HTR-8/SVneo (cell line): Measurements from ENCODE around the gene SELENOI.
A peak's percentile ranks its signal among the peaks of the same experiment; 100 is the strongest.
"Not testable (repeated sequence)": the region's sequence is repeated elsewhere in the genome, so short reads cannot be mapped to it uniquely, and the experiment has no call there.

Experiments used
- DNase-seq: peaks from one replicate; pipeline ENCODE4 v3.0.0; 2011; ENCODE audit warnings: low spot score, mixed read lengths; ENCODE audit not compliant: insufficient read length
- FAIRE-seq: peaks from 2 replicates; lab custom pipeline; 2011; peaks lifted over from hg19 to GRCh38; lab: Jason Lieb, UNC

Gene SELENOI

GRCh38 chr2:26355038-26355995 is 9.4 kb downstream of the SELENOI start:
- FAIRE-seq (peak; percentile 63), DNase-seq (peak; percentile 89)

DNA sequence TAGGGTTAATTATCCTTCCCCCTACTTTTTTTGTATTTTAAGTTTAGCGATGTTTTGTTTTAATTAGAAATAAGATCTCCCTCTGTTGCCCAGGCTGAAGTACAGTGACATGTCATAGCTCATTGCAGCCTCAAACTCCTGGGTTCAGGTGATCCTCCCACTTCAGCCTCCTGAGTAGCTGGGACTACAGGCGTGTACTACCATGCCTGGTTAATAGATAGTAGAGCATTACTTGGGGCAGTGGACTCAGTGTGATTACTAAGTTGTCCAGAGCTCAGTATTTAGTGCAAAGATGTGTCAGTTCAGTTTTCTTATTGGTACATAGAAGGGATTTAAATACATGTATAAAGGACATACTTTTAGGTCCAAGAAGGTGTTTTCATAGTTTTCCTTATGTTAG is 10.2 kb downstream of the SELENOI start:
- no peak for DNase-seq
- FAIRE-seq = no peak

- no peak for DNase-seq
- FAIRE-seq = no peak
Observed at GRCh38 chr2:26356771-26357170, 10.8 kb downstream of the SELENOI start.

GRCh38 chr2:26359886-26360473 is 14.0 kb downstream of the SELENOI start:
- FAIRE-seq = no peak

GRCh38 chr2:26363323-26363722 is 17.4 kb downstream of the SELENOI start:
- FAIRE-seq = peak; percentile 49

More at GRCh38 chr2:26359886-26360473, 14.0 kb downstream of the SELENOI start:
- no peak for DNase-seq

DNA sequence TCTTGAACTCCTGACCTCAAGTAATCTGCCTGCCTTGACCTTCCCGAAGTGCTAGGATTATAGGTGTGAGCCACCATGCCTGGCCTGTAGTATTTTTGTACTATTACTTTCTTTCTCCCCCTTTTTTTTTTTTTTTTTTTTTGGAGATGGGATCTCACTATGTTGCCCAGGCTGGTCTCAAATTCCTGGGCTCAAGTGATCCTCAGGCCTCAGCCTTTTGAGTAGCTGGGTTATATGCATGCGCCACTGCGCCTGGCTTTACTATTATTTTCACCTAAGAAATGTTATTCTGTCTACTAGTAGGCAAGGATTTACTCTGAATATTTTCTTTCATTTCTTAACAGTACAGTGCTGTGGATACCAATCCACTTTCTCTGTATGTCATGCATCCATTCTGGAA is 18.0 kb downstream of the SELENOI start:
- DNase-seq (no peak), FAIRE-seq (no peak)

More at GRCh38 chr2:26363323-26363722, 17.4 kb downstream of the SELENOI start:
- DNase-seq = no peak

- DNase-seq = no peak
Observed at GRCh38 chr2:26364669-26365068, 18.7 kb downstream of the SELENOI start.

GRCh38 chr2:26366957-26367356 is 21.0 kb downstream of the SELENOI start:
- DNase-seq = no peak
- FAIRE-seq = no peak

More at GRCh38 chr2:26364669-26365068, 18.7 kb downstream of the SELENOI start:
- FAIRE-seq = no peak

GRCh38 chr2:26369664-26370063 is 23.7 kb downstream of the SELENOI start:
- DNase-seq, FAIRE-seq: not testable (repeated sequence)

DNA sequence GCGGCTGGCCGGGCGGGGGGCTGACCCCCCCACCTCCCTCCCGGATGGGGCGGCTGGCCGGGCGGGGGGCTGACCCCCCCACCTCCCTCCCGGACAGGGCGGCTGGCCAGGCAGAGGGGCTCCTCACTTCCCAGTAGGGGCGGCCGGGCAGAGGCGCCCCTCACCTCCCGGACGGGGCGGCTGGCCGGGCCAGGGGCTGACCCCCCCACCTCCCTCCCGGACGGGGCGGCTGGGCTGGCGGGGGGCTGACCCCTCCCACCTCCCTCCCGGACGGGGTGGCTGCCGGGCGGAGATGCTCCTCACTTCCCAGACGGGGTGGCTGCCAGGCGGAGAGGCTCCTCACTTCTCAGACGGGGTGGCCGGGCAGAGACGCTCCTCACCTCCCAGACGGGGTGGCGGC is 25.0 kb downstream of the SELENOI start:
- DNase-seq, FAIRE-seq: not testable (repeated sequence)

- FAIRE-seq = no peak
- DNase-seq = no peak
Observed at GRCh38 chr2:26376799-26377198, 30.9 kb downstream of the SELENOI start.

- FAIRE-seq = no peak
- DNase-seq = no peak
Observed at GRCh38 chr2:26380281-26380680, 34.3 kb downstream of the SELENOI start.

DNA sequence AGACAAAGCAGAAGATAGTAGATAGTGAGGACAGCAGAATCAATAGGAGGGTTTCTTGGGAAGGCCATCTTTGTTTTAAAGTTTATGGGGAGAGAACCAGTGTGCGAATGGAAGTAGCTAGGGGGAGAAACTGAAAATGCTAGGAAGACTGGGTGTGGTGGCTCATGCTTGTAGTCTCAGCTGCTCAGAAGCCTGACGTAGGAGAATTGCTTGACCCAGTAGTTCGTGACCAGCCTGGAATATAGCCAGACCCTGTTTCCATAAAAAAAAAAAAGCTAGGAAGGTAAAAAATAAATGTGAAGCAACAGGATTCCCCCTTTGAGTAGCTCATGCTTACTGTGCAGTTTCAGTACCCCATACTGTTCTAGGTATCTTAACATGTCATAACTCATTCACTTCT is 36.6 kb downstream of the SELENOI start:
- FAIRE-seq (no peak), DNase-seq (no peak)

- FAIRE-seq = no peak
- no peak for DNase-seq
Observed at GRCh38 chr2:26384183-26384582, 38.2 kb downstream of the SELENOI start.

DNA sequence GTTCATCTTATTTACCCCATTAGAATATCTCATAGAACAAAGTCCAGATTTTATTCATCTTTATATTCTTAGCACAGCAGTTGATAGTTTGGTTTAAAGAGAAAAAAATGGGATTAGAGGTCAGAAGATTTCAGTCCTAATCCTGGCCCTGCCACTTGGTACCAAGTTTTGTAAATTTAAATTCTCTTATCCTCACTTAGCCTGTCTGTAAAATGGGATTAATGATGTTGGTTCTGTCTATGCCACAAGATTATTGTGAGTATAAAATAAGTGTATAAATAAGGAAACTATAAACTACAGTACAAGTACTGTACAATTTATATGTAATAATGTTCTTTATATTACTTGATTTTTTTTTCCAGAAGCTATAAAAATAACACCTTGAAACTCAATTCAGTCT is 38.7 kb downstream of the SELENOI start:
- FAIRE-seq = no peak
- DNase-seq = no peak

DNA sequence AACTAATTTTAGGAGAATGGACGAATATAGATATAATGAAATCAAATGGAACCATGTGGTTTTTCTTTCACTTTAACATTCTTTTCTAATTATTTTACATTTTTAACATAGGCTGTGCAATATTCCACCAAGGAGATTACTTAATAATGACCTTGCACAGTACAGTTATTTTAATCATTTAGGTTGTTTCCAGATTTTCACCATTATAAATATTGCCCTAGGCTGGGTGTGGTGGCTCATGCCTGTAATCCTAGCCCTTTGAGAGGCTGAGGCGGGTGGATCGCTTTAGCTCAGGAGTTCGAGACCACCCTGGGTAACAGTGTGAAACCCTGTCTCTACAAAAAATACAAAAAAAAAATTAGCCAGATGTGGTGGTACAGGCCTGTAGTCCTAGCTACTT is 41.2 kb downstream of the SELENOI start:
- FAIRE-seq (no peak), DNase-seq (no peak)

DNA sequence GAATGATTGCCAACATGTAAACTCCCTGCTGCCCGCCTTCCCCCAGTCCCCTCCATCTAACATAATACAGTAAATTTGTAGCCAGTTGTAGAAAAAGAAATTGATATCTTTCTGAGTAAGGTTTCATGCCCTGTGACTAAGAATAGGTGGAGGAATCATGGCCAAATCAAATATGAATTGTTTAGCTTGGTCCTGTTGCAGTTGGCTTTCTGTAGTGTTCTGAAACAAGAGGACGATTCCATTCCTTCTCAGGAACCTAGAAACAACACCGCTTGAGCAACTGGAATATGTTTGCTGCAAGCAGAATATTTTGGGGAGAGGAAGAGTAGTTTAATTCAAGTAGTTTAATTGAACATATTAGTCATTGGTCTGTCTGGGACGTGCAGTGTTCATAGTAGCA is 48.8 kb downstream of the SELENOI start:
- no peak for FAIRE-seq

DNA sequence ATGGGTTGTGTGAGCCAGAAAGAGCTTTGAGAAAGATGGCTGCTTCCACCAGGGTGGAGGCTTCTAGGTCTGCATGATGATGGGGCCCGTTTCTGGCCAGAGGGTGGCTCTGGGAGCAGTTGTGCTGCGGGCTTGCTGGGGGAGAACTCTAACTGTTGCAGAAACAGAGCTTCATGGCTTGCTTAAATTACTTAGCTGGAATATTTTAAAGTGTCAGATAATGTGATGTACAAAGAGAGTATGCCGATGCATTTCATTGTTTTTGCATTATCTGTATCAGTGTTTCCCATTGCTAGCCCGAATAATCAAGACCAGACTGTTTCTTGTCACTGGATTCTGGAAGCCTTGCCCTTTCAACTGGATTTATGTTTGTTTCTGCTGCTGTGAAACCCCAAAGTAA is 49.5 kb downstream of the SELENOI start:
- DNase-seq = no peak
- FAIRE-seq = no peak

More for the DNA sequence above, 48.8 kb downstream of the SELENOI start:
- no peak for DNase-seq

GRCh38 chr2:26396734-26397298 is 50.9 kb downstream of the SELENOI start:
- DNase-seq (no peak), FAIRE-seq (no peak)

DNA sequence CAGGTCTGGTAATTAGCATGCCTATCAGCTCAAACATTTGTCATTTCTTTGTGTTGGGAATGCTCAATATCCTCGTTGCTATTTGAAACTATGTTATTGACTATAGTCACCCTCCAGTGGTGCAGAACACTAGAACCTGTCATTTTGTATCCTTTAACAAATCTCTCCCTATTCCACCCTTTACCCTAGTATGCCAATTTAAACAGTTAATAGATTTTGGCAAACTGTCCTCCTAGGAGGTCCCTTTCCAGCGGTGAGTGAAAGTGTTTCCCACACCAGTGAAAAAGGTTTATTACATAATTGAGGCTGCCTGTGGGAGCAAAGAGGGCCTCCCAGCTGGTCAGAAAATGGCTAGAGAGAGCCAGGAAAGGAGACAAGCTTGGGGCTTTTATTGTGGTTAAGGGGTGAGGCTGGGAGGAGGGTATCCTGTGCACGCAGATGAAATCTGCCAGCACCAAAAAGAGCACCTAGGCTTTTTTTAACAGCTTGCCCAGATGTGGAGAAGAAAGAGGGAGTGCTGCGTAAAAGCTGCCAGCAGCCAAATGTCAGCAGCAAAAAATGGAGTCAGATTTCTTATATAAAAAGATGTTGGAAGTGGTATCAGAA is 53.9 kb downstream of the SELENOI start:
- no peak for FAIRE-seq
- DNase-seq = no peak

DNA sequence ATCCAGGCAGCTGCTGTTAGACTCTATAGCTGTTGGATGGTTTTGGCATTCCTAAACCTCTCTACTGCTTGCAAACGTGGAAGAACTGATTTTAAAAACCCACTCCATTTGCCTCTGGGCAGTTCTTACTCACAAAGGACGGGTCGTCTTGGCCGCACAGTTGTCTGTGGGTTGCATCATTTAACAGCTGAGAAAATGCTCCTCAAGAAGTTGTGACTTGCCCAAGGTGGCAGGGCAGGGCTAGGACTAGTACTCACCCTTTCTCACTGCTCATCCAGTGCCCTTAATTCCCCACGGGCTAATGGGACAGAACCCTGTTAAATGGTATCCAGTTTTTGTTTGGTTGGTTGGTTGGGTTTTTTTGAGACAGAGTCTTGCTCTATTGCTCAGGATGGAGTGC is 54.8 kb downstream of the SELENOI start:
- no peak for DNase-seq
- FAIRE-seq = no peak
